PC-9 (cell line): ENCODE data around the gene ARSG.
"Not testable (repeated sequence)": the region's sequence is repeated elsewhere in the genome, so short reads cannot be mapped to it uniquely, and the experiment has no call there.

Experiments
- EZH2 ChIP-seq: fragments of 200-600 bp; sonication (generic); IDR thresholded peaks from 2 replicates; pipeline ENCODE4 v1.8.0; 2017; ENCODE audit warnings: antibody characterized with exemption, low read depth
- TF ChIP-seq, protein P1 (sequence below): fragments of 200-600 bp; sonication (generic); conservative IDR thresholded peaks from 2 replicates; pipeline ENCODE4 v1.6.1; 2017; ENCODE audit warnings: mixed run types, antibody characterized with exemption, mild to moderate bottlenecking, moderate library complexity

DNA sequence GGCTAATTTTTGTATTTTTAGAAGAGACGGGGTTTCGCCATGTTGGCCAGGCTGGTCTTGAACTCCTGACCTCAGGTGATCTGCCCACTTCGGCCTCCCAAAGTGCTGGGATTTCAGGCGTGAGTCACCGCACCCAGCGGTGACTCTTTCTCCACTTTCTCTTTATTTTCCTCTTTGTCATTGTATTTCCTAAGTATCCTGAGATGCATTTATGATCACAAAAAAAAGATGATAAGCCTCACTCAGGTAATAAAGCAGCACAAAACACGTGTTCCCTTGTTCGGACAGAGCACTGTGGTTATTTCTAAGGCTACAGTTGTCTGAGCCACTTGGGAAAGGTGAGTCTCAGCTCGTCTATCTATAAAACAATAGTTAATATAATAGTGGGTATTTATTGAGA, 61.4 kb downstream of the ARSG start:
- not testable (repeated sequence) for TF ChIP-seq EZH2
- TF ChIP-seq, protein P1, sequence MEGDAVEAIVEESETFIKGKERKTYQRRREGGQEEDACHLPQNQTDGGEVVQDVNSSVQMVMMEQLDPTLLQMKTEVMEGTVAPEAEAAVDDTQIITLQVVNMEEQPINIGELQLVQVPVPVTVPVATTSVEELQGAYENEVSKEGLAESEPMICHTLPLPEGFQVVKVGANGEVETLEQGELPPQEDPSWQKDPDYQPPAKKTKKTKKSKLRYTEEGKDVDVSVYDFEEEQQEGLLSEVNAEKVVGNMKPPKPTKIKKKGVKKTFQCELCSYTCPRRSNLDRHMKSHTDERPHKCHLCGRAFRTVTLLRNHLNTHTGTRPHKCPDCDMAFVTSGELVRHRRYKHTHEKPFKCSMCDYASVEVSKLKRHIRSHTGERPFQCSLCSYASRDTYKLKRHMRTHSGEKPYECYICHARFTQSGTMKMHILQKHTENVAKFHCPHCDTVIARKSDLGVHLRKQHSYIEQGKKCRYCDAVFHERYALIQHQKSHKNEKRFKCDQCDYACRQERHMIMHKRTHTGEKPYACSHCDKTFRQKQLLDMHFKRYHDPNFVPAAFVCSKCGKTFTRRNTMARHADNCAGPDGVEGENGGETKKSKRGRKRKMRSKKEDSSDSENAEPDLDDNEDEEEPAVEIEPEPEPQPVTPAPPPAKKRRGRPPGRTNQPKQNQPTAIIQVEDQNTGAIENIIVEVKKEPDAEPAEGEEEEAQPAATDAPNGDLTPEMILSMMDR, result not testable (repeated sequence)
